GM12801 (cell line): ENCODE results near the gene CLN5.

Source experiments
- CTCF ChIP-seq: IDR thresholded peaks from one replicate; pipeline ENCODE4 v1.5.1; 2011; ENCODE audit warnings: control low read depth; ENCODE audit not compliant: insufficient read length; ENCODE audit errors: extremely low read depth

Gene CLN5

GRCh38 chr13:77026861-77027621 lies 35.2 kb downstream of the CLN5 start, which contains the start of gene FBXL3:
FBXL3 (minus strand) TSS chr13:77027159; CDS start chr13:77021860, 5,299 bp downstream.
- TF ChIP-seq CTCF: no peak

GRCh38 chr13:77028202-77028601 lies 36.3 kb downstream of the CLN5 start:
- no peak for TF ChIP-seq CTCF

- TF ChIP-seq CTCF: no peak
Measured at GRCh38 chr13:77029436-77029835, 37.6 kb downstream of the CLN5 start.

GRCh38 chr13:77031656-77032243 lies 39.9 kb downstream of the CLN5 start:
- no peak for TF ChIP-seq CTCF

- TF ChIP-seq CTCF: no peak
Measured at GRCh38 chr13:77033717-77034302, 41.9 kb downstream of the CLN5 start.

GRCh38 chr13:77034881-77035280 lies 43.0 kb downstream of the CLN5 start:
- TF ChIP-seq CTCF: no peak

- no peak for TF ChIP-seq CTCF
Measured at GRCh38 chr13:77036279-77036678, 44.4 kb downstream of the CLN5 start.
